Uterus (tissue), 4 donors: Measurements from ENCODE around the gene MCTP1. TPM values are rescaled to one million over a fixed set of nuclear protein-coding genes. Genes with fewer than 3 reads are reported as not detected.

Source experiments
- DNase-seq, 2 donors: peaks; one replicate each; pipeline ENCODE4 v3.0.0-alpha.2; 2019 to 2020
- H3K27ac ChIP-seq, 2 donors: fragments of 200-600 bp; sonication (generic); 1 replicate in 1 of 2; 2 replicates in 1 of 2; pipeline ENCODE4 v1.5.1; 2016 to 2018
- H3K27me3 ChIP-seq, 2 donors: fragments of 200-600 bp; sonication (generic); one replicate each; pipeline ENCODE4 v1.5.1; 2018 to 2019; ENCODE audit warnings: control low read depth in 1 of 2
- H3K36me3 ChIP-seq, 2 donors: fragments of 200-600 bp; sonication (generic); one replicate each; pipeline ENCODE4 v1.5.1; 2019; ENCODE audit warnings: control low read depth in 1 of 2
- H3K4me1 ChIP-seq, 2 donors: fragments of 200-600 bp; sonication (generic); one replicate each; pipeline ENCODE4 v1.5.1; 2018 to 2019; ENCODE audit warnings: control low read depth in 1 of 2
- H3K4me3 ChIP-seq, 2 donors: fragments of 200-600 bp; sonication (generic); 1 replicate in 1 of 2; 2 replicates in 1 of 2; pipeline ENCODE4 v1.5.1; 2018 to 2019; ENCODE audit warnings: mild to moderate bottlenecking in 1 of 2
- H3K9me3 ChIP-seq, 2 donors: fragments of 200-600 bp; sonication (generic); one replicate each; pipeline ENCODE4 v1.5.1; 2019; ENCODE audit warnings: control low read depth in 1 of 2
- CTCF ChIP-seq, 4 experiments: fragments of 200-600 bp in 2 of 4; fragments of 450-650 bp in 2 of 4; sonication (generic) in 2 of 4; IDR thresholded peaks; one replicate each; pipeline ENCODE4 v1.5.1; 2016 to 2019; ENCODE audit warnings: antibody characterized with exemption in 4 of 4, mild to moderate bottlenecking in 2 of 4, moderate library complexity in 1 of 4
- POLR2A ChIP-seq, 2 donors: fragments of 450-650 bp; IDR thresholded peaks; one replicate each; pipeline ENCODE4 v1.6.1; 2016; ENCODE audit warnings: antibody characterized with exemption in 2 of 2, mild to moderate bottlenecking in 1 of 2, moderate library complexity in 1 of 2
- intact Hi-C: fragments of 100-400 bp; cut with DNase I; formaldehyde crosslinking; loops from one replicate; pipeline ENCODE4 v1.15.1; 2023; ENCODE audit warnings: low total_unique reads
- total RNA-seq, 4 donors: library from RNA; depleted of rRNA in 3 of 4; stranded (reverse); fragments of >200 nt in 3 of 4; gene quantifications; one replicate each; pipeline versions ENCODE4 v1.1.0 to v1.2.4, GENCODE V29; 2014 to 2023
- donor health status: DM: yes; HTN: yes; CAD: no.

MCTP1 gene
- total RNA-seq, 4 donors from 2014 or later: 25.3 to 114 (median 27.6) TPM

GRCh38 chr5:95194856-95195255, 90.0 kb downstream of the MCTP1 start:
- intact Hi-C loops: no loop called here
- DNase-seq: no peak
- Histone ChIP-seq H3K9me3 (no peaks in the 10 kb centered on the region), H3K4me1 (no peaks in the 10 kb centered on the region), H3K27ac (no peak overlapping the region), H3K4me3 (no peak overlapping the region), H3K27me3 (no peaks in the 10 kb centered on the region), H3K36me3 (no peaks in the 10 kb centered on the region)
- TF ChIP-seq POLR2A (IDR thresholded peaks at IDR 0.05) (no peak), CTCF (IDR thresholded peaks at IDR 0.05) (no peak)

DNA sequence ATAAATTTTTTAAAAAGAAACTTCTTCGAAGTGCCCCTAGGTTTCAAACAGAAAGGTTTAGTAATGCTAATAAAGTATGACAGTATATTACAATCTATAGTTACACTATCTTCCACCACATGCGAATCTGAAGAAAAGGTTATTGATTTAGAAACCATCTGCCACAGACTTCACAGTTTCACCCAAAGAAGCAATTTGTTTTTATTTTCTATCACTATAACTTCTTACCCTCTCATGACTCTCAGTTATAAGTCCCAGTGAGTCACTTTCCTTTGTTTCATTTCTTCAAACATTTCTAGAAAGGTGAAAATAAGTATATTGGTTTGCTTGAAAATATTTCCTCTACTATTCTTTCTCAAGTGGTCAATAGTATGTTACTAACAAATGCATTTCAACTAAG, 93.6 kb downstream of the MCTP1 start:
- Histone ChIP-seq H3K27ac (no peak overlapping the region), H3K36me3 (no peaks in the 10 kb centered on the region)
- intact Hi-C loops: no loop called here

DNA sequence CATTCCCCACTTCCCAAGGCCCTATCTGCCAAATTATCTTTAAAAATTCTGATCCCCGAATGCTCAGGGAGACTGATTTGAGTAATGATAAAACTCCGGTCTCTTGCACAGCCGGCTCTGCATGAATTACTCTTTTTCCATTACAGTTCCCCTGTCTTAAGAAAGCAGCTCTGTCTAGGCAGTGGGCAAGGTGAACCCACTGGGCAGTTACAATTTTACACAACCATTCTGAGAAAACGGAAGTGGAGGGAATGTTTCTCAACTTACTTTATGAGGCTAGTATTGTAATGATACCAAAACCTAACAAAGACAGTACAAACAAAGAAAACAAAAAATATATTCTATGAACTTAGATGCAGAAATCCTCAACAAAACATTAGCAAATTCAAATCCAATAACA, 100.0 kb downstream of the MCTP1 start:
- no peaks in the 10 kb centered on the region for H3K9me3 ChIP-seq
- no peak for DNase-seq
- TF ChIP-seq CTCF (IDR thresholded peaks at IDR 0.05) (no peak), POLR2A (IDR thresholded peaks at IDR 0.05) (no peak)
- H3K4me1 ChIP-seq: no peaks in the 10 kb centered on the region
- intact Hi-C loops: no loop called here
- H3K36me3 ChIP-seq: no peaks in the 10 kb centered on the region
- H3K27me3 ChIP-seq: no peaks in the 10 kb centered on the region
- H3K27ac ChIP-seq: no peak overlapping the region
- no peak overlapping the region for H3K4me3 ChIP-seq

More for the DNA sequence above, 93.6 kb downstream of the MCTP1 start:
- H3K27me3 ChIP-seq: no peaks in the 10 kb centered on the region
- no peaks in the 10 kb centered on the region for H3K4me1 ChIP-seq
- DNase-seq: no peak
- H3K9me3 ChIP-seq: no peaks in the 10 kb centered on the region
- H3K4me3 ChIP-seq: no peak overlapping the region
- TF ChIP-seq CTCF (IDR thresholded peaks at IDR 0.05) (no peak), POLR2A (IDR thresholded peaks at IDR 0.05) (no peak)

GRCh38 chr5:95181644-95182043, 103.2 kb downstream of the MCTP1 start:
- DNase-seq: no peak
- H3K27ac ChIP-seq: no peak overlapping the region
- no peak overlapping the region for H3K4me3 ChIP-seq
- no peaks in the 10 kb centered on the region for H3K27me3 ChIP-seq
- no peaks in the 10 kb centered on the region for H3K4me1 ChIP-seq
- intact Hi-C loops: no loop called here
- no peaks in the 10 kb centered on the region for H3K9me3 ChIP-seq
- no peak for TF ChIP-seq POLR2A (IDR thresholded peaks at IDR 0.05)
- no peak for TF ChIP-seq CTCF (IDR thresholded peaks at IDR 0.05)
- no peaks in the 10 kb centered on the region for H3K36me3 ChIP-seq

GRCh38 chr5:95178046-95178651, 106.7 kb downstream of the MCTP1 start:
- Histone ChIP-seq H3K27me3 (no peaks in the 10 kb centered on the region), H3K4me3 (no peak overlapping the region), H3K4me1 (no peaks in the 10 kb centered on the region), H3K27ac (no peak overlapping the region), H3K9me3 (no peaks in the 10 kb centered on the region), H3K36me3 (no peaks in the 10 kb centered on the region)
- DNase-seq: no peak
- intact Hi-C loops: no loop called here
- TF ChIP-seq POLR2A (IDR thresholded peaks at IDR 0.05) (no peak), CTCF (IDR thresholded peaks at IDR 0.05) (no peak)
